ENCODE data around the gene KIF13A.
"Not testable (repeated sequence)": the region's sequence is repeated elsewhere in the genome, so short reads cannot be mapped to it uniquely, and the experiment has no call there.

KIF13A gene

GRCh38 chr6:17983730-17984129, 3.7 kb downstream of the KIF13A start:
- DNase-seq (ENCODE audit: low spot score), result no peak
- in situ Hi-C loops (cut with MboI; ENCODE audit: low sequenced_read_pairs, unreplicated experiment), result no loop called here
- TF ChIP-seq CTCF (IDR thresholded peaks at IDR 0.05; ENCODE audit: borderline replicate concordance, control extremely low read depth, extremely low read depth, insufficient read depth, missing control alignments), result no peak

- no peak for DNase-seq (ENCODE audit: low spot score)
- in situ Hi-C loops (cut with MboI; ENCODE audit: low sequenced_read_pairs, unreplicated experiment), result no loop called here
- TF ChIP-seq CTCF (IDR thresholded peaks at IDR 0.05; ENCODE audit: borderline replicate concordance, control extremely low read depth, extremely low read depth, insufficient read depth, missing control alignments), result no peak
These were observed 7.1 kb downstream of the KIF13A start for GRCh38 chr6:17980329-17980728.

- in situ Hi-C loops (cut with MboI; ENCODE audit: low sequenced_read_pairs, unreplicated experiment), result no loop called here
- DNase-seq (ENCODE audit: low spot score), result no peak
- no peak for TF ChIP-seq CTCF (IDR thresholded peaks at IDR 0.05; ENCODE audit: borderline replicate concordance, control extremely low read depth, extremely low read depth, insufficient read depth, missing control alignments)
These were observed 8.0 kb downstream of the KIF13A start for GRCh38 chr6:17979479-17979878.

GRCh38 chr6:17976258-17976657, 11.2 kb downstream of the KIF13A start:
- in situ Hi-C loops (cut with MboI; ENCODE audit: low sequenced_read_pairs, unreplicated experiment); DNase-seq (ENCODE audit: low spot score): not testable (repeated sequence)

- DNase-seq (ENCODE audit: low spot score), result no peak
- no peak for TF ChIP-seq CTCF (IDR thresholded peaks at IDR 0.05; ENCODE audit: borderline replicate concordance, control extremely low read depth, extremely low read depth, insufficient read depth, missing control alignments)
- in situ Hi-C loops (cut with MboI; ENCODE audit: low sequenced_read_pairs, unreplicated experiment), result no loop called here
These were observed 12.7 kb downstream of the KIF13A start for GRCh38 chr6:17974570-17975368.

- DNase-seq (ENCODE audit: low spot score), result no peak
- in situ Hi-C loops (cut with MboI; ENCODE audit: low sequenced_read_pairs, unreplicated experiment), result no loop called here
These were observed 14.3 kb downstream of the KIF13A start for GRCh38 chr6:17972978-17973622.

More at GRCh38 chr6:17972978-17973622, 14.3 kb downstream of the KIF13A start:
- TF ChIP-seq CTCF (IDR thresholded peaks at IDR 0.05; ENCODE audit: borderline replicate concordance, control extremely low read depth, extremely low read depth, insufficient read depth, missing control alignments), result no peak

All from GM13976 (cell line).